ENCODE results near the gene GALNT14.
A peak's percentile ranks its signal among the peaks of the same experiment; 100 is the strongest.

GALNT14 gene

DNA sequence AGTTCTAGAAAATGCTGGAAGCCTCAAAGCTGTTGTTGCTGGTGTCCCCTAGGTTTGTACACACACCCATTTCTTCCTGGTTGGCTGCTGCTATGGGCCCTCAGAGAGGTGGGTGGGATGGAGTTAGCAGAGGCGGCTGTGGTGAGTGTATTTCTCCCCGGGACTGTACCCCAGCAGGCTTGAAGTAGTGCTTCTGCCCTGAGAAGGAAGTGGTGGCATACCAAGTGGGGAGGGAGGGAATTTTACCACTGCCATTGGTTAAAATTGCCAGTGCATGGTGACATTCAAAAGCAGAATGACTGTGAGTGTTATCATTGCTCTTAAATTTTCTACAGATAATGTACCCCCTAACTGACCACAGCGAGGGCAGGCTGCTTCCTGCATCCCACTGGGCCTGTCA, 205.4 kb downstream of the GALNT14 start:
- no peaks in the 10 kb centered on the region for H3K36me3 ChIP-seq (ENCODE audit: low read depth)
- H3K4me3 ChIP-seq (ENCODE audit: severe bottlenecking), result no peak overlapping the region
- no peaks in the 10 kb centered on the region for H3K4me1 ChIP-seq (ENCODE audit: insufficient read depth, poor library complexity, severe bottlenecking)
- no peak overlapping the region for H3K27ac ChIP-seq (ENCODE audit: poor library complexity, severe bottlenecking)
- TF ChIP-seq, protein P1, sequence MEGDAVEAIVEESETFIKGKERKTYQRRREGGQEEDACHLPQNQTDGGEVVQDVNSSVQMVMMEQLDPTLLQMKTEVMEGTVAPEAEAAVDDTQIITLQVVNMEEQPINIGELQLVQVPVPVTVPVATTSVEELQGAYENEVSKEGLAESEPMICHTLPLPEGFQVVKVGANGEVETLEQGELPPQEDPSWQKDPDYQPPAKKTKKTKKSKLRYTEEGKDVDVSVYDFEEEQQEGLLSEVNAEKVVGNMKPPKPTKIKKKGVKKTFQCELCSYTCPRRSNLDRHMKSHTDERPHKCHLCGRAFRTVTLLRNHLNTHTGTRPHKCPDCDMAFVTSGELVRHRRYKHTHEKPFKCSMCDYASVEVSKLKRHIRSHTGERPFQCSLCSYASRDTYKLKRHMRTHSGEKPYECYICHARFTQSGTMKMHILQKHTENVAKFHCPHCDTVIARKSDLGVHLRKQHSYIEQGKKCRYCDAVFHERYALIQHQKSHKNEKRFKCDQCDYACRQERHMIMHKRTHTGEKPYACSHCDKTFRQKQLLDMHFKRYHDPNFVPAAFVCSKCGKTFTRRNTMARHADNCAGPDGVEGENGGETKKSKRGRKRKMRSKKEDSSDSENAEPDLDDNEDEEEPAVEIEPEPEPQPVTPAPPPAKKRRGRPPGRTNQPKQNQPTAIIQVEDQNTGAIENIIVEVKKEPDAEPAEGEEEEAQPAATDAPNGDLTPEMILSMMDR (IDR thresholded peaks at IDR 0.05; ENCODE audit: poor library complexity, severe bottlenecking), result no peak
- H3K27me3 ChIP-seq (ENCODE audit: insufficient read depth, poor library complexity, severe bottlenecking), result no peaks in the 10 kb centered on the region
- ATAC-seq (ENCODE audit: low read depth) (no peak), DNase-seq (ENCODE audit: low spot score) (no peak)
- no peaks in the 10 kb centered on the region for H3K9me3 ChIP-seq (ENCODE audit: severe bottlenecking)

DNA sequence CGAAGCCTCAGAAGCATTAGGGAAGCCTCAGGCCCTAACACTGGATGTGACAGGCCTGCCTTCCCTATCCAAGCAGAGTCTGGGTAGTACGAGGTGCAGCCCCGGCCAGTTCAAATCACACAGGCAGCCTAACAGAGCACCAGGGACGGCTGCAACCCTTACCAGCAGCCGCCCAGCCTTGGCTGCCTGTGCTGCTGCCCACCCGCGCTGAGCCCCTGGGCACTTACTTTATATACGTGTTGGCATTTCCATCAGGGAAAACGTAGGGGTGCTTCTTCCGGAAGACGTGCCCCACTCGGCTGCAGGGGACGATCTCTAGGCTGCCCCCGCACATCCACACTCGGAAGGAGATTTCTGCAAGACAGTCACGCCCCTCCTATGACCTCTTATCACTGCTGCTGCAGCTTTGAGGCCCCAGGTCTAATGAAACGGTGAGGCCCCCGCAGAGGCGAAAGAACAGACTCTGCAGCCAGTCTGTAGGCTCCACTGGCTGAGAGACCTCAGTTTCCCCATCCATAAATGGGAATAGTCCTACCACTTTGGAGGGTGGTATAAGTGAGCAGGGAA, 206.3 kb downstream of the GALNT14 start:
- ATAC-seq (ENCODE audit: low read depth) (no peak), DNase-seq (ENCODE audit: low spot score) (no peak)
- TF ChIP-seq, protein P1 (IDR thresholded peaks at IDR 0.05; ENCODE audit: poor library complexity, severe bottlenecking), result no peak
- Histone ChIP-seq H3K9me3 (ENCODE audit: severe bottlenecking) (no peaks in the 10 kb centered on the region), H3K27ac (ENCODE audit: poor library complexity, severe bottlenecking) (no peak overlapping the region), H3K27me3 (ENCODE audit: insufficient read depth, poor library complexity, severe bottlenecking) (no peaks in the 10 kb centered on the region), H3K4me3 (ENCODE audit: severe bottlenecking) (no peak overlapping the region), H3K4me1 (ENCODE audit: insufficient read depth, poor library complexity, severe bottlenecking) (no peaks in the 10 kb centered on the region), H3K36me3 (ENCODE audit: low read depth) (no peaks in the 10 kb centered on the region)

DNA sequence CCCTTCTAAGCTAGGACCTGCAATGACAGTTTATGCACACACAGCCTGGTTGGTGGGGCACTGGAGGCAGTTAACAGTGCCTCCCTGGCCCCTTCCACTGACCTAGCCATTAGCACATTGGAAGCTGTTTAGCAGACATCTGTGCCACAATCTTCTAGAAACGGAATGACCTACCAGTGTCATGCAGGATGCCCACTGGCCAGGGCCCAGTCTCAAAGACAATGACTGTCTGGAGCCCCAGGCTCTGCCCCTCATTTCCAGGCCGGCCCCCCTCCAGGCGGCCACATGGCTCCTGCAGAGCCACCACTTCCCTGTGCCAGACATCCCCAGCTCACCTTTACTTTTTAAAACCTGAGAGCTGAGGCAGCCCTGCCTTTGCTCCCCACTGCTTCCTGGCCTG, 207.5 kb downstream of the GALNT14 start:
- no peaks in the 10 kb centered on the region for H3K9me3 ChIP-seq (ENCODE audit: severe bottlenecking)
- H3K4me3 ChIP-seq (ENCODE audit: severe bottlenecking), result no peak overlapping the region
- ATAC-seq (ENCODE audit: low read depth), result no peak
- no peaks in the 10 kb centered on the region for H3K4me1 ChIP-seq (ENCODE audit: insufficient read depth, poor library complexity, severe bottlenecking)
- H3K36me3 ChIP-seq (ENCODE audit: low read depth), result no peaks in the 10 kb centered on the region
- no peak for DNase-seq (ENCODE audit: low spot score)
- no peak overlapping the region for H3K27ac ChIP-seq (ENCODE audit: poor library complexity, severe bottlenecking)
- H3K27me3 ChIP-seq (ENCODE audit: insufficient read depth, poor library complexity, severe bottlenecking), result no peaks in the 10 kb centered on the region
- TF ChIP-seq, protein P1 (IDR thresholded peaks at IDR 0.05; ENCODE audit: poor library complexity, severe bottlenecking), result no peak

GRCh38 chr2:30927465-30928075, 210.7 kb downstream of the GALNT14 start:
- Histone ChIP-seq H3K27ac (ENCODE audit: poor library complexity, severe bottlenecking) (no peak overlapping the region), H3K4me1 (ENCODE audit: insufficient read depth, poor library complexity, severe bottlenecking) (no peaks in the 10 kb centered on the region), H3K27me3 (ENCODE audit: insufficient read depth, poor library complexity, severe bottlenecking) (no peaks in the 10 kb centered on the region), H3K4me3 (ENCODE audit: severe bottlenecking) (no peak overlapping the region), H3K9me3 (ENCODE audit: severe bottlenecking) (no peaks in the 10 kb centered on the region), H3K36me3 (ENCODE audit: low read depth) (no peaks in the 10 kb centered on the region)
- TF ChIP-seq, protein P1 (IDR thresholded peaks at IDR 0.05; ENCODE audit: poor library complexity, severe bottlenecking), result no peak
- peak; percentile 10 for DNase-seq (ENCODE audit: low spot score)
- ATAC-seq (ENCODE audit: low read depth), result no peak

GRCh38 chr2:30926606-30927005, 211.6 kb downstream of the GALNT14 start:
- H3K4me1 ChIP-seq (ENCODE audit: insufficient read depth, poor library complexity, severe bottlenecking), result no peaks in the 10 kb centered on the region
- DNase-seq (ENCODE audit: low spot score) (no peak), ATAC-seq (ENCODE audit: low read depth) (no peak)

More at GRCh38 chr2:30926606-30927005, 211.6 kb downstream of the GALNT14 start:
- Histone ChIP-seq H3K36me3 (ENCODE audit: low read depth) (no peaks in the 10 kb centered on the region), H3K27ac (ENCODE audit: poor library complexity, severe bottlenecking) (no peak overlapping the region), H3K9me3 (ENCODE audit: severe bottlenecking) (no peaks in the 10 kb centered on the region), H3K4me3 (ENCODE audit: severe bottlenecking) (no peak overlapping the region), H3K27me3 (ENCODE audit: insufficient read depth, poor library complexity, severe bottlenecking) (no peaks in the 10 kb centered on the region)
- TF ChIP-seq, protein P1 (IDR thresholded peaks at IDR 0.05; ENCODE audit: poor library complexity, severe bottlenecking), result no peak

Measured in RWPE2 (cell line).